ACC112 (cell line): Measurements from ENCODE around the gene SLC16A11.
"Not testable (repeated sequence)": the region's sequence is repeated elsewhere in the genome, so short reads cannot be mapped to it uniquely, and the experiment has no call there.

ENCODE experiments used
- H2AFZ ChIP-seq: fragments of 200-600 bp; sonication (generic); one replicate; pipeline ENCODE4 v1.6.0; 2017; ENCODE audit warnings: antibody characterized with exemption, low read length; ENCODE audit not compliant: unreplicated experiment
- H3K27ac ChIP-seq: fragments of 200-600 bp; sonication (generic); 2 replicates; pipeline ENCODE4 v1.5.1; 2014; ENCODE audit warnings: low read depth, mild to moderate bottlenecking, antibody characterized with exemption, low read length, moderate library complexity
- H3K27me3 ChIP-seq: fragments of 200-600 bp; sonication (generic); 2 replicates; pipeline ENCODE4 v1.6.1; 2014; ENCODE audit warnings: mild to moderate bottlenecking, antibody characterized with exemption, low read length, moderate library complexity, mixed read lengths; ENCODE audit not compliant: insufficient read depth
- H3K36me3 ChIP-seq: fragments of 200-600 bp; sonication (generic); 2 replicates; pipeline ENCODE4 v1.6.1; 2016; ENCODE audit warnings: mild to moderate bottlenecking, antibody characterized with exemption, low read length, moderate library complexity, mixed read lengths; ENCODE audit not compliant: insufficient read depth
- H3K4me1 ChIP-seq: fragments of 200-600 bp; sonication (generic); one replicate; pipeline ENCODE4 v1.6.1; 2016; ENCODE audit warnings: low read length, mixed read lengths; ENCODE audit not compliant: insufficient read depth, unreplicated experiment, control insufficient read depth
- H3K4me3 ChIP-seq: fragments of 200-600 bp; sonication (generic); 2 replicates; pipeline ENCODE4 v1.5.1; 2014; ENCODE audit warnings: mild to moderate bottlenecking, low read depth, low read length
- H3K79me2 ChIP-seq: fragments of 200-600 bp; sonication (generic); one replicate; pipeline ENCODE4 v1.6.0; 2016; ENCODE audit warnings: low read length; ENCODE audit not compliant: control insufficient read depth, unreplicated experiment, insufficient read depth

SLC16A11 gene

GRCh38 chr17:6994118-6994598 lies 49.7 kb downstream of the SLC16A11 start:
- Histone ChIP-seq H3K27me3 (no peaks in the 10 kb centered on the region), H3K79me2 (no peaks in the 10 kb centered on the region), H3K4me3 (no peak overlapping the region), H3K36me3 (0 out of 2 replicates have a peak, but pooled peaks cover 2% of the 10 kb centered on the region), H2AFZ (no peak overlapping the region), H3K27ac (no peak overlapping the region), H3K4me1 (peaks cover 4% of the 10 kb centered on the region)

- H3K4me1 ChIP-seq, H3K79me2 ChIP-seq, H3K36me3 ChIP-seq, H2AFZ ChIP-seq, H3K4me3 ChIP-seq, H3K27ac ChIP-seq, H3K27me3 ChIP-seq: not testable (repeated sequence)
Measured at GRCh38 chr17:6993613-6994056, 50.3 kb downstream of the SLC16A11 start.
